Hematopoietic multipotent progenitor cell treated with erythropoietin and hydrocortisone succinate and interleukin-3 and kit ligand, for 8 days (in vitro differentiated cells): Measurements from ENCODE around the gene FAF1.
"Not testable (repeated sequence)": the region's sequence is repeated elsewhere in the genome, so short reads cannot be mapped to it uniquely, and the experiment has no call there.

Experiments used
- DNase-seq: peaks from one replicate; pipeline ENCODE4 v3.0.0-alpha.2; 2015

Gene FAF1

DNA sequence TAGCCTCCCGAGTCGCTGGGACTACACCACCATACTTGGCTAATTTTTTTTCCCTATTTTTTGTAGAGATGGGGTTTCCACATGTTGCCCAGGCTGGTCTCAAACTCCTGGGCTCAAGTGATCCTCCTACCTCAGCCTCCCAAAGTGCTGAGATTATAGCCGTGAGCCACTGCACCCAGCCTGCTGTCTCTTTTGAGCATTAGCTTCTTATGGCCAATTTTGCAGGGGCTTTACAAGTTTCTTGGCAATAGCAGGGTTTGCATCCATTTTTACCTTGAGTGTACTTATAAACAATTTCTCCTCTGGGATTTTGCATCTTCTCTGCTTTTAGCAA, 432.1 kb downstream of the FAF1 start:
- not testable (repeated sequence) for DNase-seq

GRCh38 chr1:50527249-50527986, 432.6 kb downstream of the FAF1 start:
- DNase-seq: no peak

- no peak for DNase-seq
These were observed 433.6 kb downstream of the FAF1 start for GRCh38 chr1:50526431-50526830.

DNA sequence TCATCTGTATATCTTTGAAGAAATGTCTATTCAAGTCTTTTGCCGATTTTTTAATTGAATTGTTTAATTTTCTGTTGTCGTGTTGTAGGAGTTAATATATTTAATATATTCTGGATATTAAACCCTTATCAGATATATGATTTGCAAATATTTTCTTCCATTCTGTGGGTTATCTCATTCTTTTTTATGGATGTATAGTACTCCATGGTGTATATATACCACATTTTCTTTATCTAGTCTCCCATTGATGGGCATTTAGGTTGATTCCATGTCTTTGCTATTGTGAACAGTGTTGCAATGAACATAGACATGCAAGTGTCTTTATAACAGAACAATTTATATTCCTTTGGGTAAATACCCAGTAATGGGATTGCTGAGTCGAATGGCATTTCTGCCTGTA, 436.5 kb downstream of the FAF1 start:
- no peak for DNase-seq

DNA sequence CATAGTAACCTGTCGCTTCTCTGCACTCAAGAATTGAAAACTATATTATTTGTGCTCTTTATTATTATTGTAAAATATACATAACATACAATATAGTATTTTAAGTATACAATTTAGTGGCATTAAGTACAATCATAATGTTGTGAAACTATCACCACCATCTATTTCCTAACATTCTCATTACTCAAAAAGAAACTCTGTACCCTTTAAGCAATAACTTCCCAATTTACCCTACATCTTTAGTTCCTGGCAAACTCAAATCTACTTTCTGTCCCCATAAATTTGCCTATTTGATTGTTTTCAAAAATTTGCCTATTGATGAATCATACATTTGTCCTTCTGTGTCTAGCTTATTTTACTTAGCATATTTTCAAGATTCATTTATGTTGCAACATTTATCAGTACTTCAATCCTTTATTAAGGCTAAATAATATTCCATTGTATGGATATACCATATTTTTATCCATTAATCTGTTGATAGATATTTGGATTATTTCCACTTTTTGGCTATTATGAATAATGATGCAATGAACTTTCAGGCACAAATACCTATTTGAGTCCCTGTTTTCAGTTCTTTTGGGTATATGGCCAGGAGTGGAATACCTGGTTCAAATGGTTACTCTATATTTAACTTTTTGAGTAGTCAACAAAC, 437.2 kb downstream of the FAF1 start:
- no peak for DNase-seq

- no peak for DNase-seq
These were observed 438.4 kb downstream of the FAF1 start for GRCh38 chr1:50521703-50522102.

- no peak for DNase-seq
These were observed 442.6 kb downstream of the FAF1 start for GRCh38 chr1:50517488-50517887.

- DNase-seq: no peak
These were observed 444.0 kb downstream of the FAF1 start for GRCh38 chr1:50516056-50516455.

DNA sequence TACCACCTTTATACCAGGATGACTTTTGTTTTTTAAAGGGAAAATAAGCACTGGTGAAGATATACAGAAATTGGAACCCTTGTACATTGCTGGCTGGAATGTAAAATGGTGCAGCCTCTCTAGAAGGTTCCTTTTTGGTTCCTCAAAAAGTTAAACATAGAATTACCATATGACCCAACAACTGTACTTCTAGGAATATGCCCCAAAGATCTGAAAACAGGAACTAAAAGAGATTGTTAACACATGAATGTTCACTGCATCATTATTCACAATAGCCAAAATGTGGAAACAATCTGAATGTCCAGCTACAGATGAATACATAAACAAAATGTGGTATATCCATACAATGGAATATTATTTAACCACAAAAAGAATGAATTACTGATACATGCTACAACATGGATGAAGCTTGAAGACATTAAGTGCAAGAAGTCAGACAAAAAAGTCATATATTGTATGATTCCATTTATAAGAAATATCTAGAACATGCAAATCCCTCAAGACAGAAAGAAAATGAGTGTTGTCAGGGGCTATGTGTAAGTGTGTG, 452.0 kb downstream of the FAF1 start:
- DNase-seq: no peak

- no peak for DNase-seq
These were observed 454.6 kb downstream of the FAF1 start for GRCh38 chr1:50505427-50505826.

- DNase-seq: no peak
These were observed 456.6 kb downstream of the FAF1 start for GRCh38 chr1:50503515-50503914.

GRCh38 chr1:50502147-50502546, 457.9 kb downstream of the FAF1 start:
- no peak for DNase-seq

GRCh38 chr1:50497007-50497406, 463.1 kb downstream of the FAF1 start:
- no peak for DNase-seq

- no peak for DNase-seq
These were observed 466.4 kb downstream of the FAF1 start for GRCh38 chr1:50493710-50494109.

DNA sequence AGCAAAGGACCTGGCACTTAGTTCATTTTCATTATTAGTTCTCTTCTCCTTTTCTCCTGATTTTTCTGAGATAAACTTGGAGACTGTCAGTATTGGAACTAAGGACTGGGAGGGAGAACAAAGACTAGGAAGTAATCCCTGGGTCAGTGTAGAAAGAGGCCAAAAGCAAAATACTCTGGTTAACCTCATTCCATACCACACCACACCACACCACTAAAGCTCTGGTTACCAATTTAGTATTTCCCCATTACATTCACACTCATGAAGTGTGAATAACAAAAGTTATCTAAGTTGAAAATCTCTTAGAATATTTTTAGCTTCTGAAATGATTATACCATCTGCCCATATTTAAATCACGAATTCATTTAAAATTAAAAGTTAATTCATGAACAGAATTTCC, 467.9 kb downstream of the FAF1 start:
- DNase-seq: no peak

DNA sequence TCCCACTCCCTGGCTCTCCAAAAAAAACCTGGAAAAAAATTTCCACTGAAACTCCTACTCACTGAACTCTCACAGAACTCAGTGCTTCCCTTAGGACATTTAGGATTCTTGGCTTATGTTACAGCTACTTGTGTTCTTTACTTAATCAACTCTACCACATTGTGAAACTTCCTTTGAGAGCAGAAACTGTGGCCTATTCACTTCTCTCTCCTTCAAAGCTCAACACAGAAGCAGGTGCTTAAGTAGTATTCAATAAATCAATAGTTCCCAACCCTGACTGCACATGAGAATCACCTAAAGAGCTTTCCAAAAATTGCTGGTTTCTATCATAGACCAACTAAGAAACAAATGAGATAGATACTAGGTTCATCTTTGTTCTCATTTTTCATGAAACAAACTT, 468.9 kb downstream of the FAF1 start:
- no peak for DNase-seq

- no peak for DNase-seq
These were observed 469.4 kb downstream of the FAF1 start for GRCh38 chr1:50490640-50491039.

DNA sequence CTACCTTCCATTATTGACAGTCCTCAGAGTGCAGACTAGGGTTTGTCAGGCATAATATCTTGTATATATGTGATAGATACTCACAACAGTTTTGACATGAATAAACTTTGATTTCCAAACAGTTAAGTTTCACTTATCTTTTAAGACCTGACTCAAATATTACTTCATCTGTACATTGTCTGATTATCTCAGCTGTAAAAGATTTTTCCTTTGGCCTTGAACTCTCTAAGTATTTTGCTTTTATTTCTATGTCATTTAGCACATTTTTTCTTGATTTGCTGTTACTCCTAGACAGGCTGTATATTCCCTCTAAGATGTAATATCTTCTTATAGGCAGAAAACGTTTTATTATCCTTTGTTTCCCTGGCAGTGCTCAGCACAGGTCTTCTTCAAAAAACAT, 471.2 kb downstream of the FAF1 start:
- no peak for DNase-seq

DNA sequence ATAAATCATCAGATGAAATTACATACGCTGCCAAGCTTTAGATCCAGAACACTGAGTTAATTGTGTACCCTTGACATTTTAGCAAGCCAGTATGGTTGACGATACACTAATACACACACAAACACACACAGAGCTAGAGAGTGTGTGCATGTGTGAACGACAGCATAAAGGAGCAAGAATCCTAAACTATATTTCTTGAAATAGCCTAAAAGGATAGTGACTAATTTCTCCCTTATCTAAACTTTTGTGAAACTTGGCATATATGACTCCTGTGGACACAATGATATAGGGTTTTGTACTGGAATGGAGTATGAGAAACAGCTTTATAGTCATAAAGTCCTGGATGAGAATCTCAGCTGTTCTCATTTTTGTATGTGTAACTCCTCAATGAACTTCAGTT, 471.7 kb downstream of the FAF1 start:
- no peak for DNase-seq

DNA sequence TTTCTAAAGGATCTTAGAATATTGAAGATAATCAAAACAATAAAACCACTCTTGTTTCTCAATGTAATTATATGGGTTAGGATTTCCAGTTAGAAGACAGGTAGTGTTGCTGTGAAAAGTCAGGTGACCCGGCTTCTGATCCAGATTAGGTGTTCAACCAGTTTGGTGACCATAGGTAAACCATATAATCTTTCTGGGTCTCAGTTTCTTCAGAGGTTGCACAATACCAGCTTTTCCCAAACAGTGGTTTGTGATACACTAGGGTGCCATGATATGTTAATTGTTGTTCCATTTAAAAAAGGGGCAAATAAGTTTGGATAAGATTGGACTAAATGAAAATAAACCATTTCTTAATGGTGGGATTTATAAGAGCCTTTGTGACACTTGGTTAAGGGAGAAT, 472.3 kb downstream of the FAF1 start:
- DNase-seq: no peak

DNA sequence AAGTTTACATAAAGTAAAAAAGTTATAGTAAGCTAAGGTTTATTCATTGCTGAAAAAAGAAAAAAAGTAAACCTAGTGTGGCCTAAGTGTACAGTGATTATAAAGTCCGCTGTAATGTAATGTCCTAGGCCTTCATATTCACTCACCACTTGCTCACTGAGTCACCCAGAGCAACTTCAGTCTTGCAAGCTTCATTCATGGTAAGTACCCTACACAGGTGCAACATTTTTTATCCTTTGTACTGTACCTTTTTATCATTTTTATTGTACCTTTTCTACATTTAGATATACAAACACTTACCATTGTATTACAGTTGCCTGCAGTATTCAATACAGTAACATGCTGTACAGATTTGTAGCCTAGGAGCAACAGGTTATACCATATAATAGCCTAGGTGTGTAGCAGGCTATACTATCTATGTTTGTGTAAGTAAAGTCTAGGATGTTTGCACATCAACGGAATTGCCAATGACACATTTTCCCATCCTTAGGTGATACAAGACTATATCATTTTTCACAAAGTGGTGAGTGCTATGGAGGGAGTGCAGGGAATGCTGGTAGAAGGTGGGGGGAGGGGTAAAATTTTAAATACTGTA, 478.8 kb downstream of the FAF1 start:
- DNase-seq: no peak

DNA sequence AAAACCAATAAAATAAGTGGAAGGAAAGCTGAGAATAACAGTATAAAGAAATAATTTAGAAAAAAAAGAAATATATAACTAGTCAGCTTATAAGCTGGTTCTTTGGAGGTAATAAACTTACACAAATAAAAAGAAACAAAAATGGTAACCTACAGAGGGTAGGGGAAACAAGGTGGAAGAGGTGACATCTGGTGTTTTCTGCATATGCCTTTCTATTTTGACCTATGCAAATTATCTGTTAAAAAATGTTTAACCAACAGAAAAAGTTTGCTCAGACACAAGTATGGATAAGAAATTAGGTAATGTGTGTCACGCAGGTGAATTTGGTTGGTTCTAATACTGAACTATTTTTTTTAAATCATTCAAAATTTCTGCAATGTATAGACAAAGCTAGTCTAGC, 483.3 kb downstream of the FAF1 start:
- no peak for DNase-seq

GRCh38 chr1:50474859-50475809, 484.9 kb downstream of the FAF1 start:
- DNase-seq: no peak
